ENCODE measurements around the gene KIF16B. TPM values are rescaled to one million over a fixed set of nuclear protein-coding genes. Genes with fewer than 3 reads are reported as not detected.

The KIF16B gene
- total and polyA plus RNA-seq, 9 of the 15 experiments (the other 6 are each of a cell fraction or from before 2014, with no cell fraction given), result 1.00 to 10.6 (median 8.5) TPM

- no peak for TF ChIP-seq ARID4B (CRISPR knock-in tag; IDR thresholded peaks at IDR 0.05)
These were observed 43.8 kb upstream of the KIF16B start (continued) for GRCh38 chr20:16617056-16617455.

- no peaks in the 10 kb centered on the region for H3K9me3 ChIP-seq (replicated peaks; ENCODE audit: control insufficient read depth, insufficient read depth, low read depth, low read length)
- TF ChIP-seq HMGXB4 (CRISPR knock-in tag; IDR thresholded peaks at IDR 0.05) (no peak), PHB (CRISPR knock-in tag; IDR thresholded peaks at IDR 0.05) (no peak), ZNF12 (CRISPR knock-in tag; IDR thresholded peaks at IDR 0.05) (no peak), U2AF1 (optimal IDR thresholded peaks at IDR 0.05; ENCODE audit: low read depth, low read length) (no peak), TOE1 (IDR thresholded peaks at IDR 0.05; ENCODE audit: borderline replicate concordance) (no peak), TOE1 (CRISPR knock-in tag; IDR thresholded peaks at IDR 0.05; ENCODE audit: borderline replicate concordance, low read depth) (no peak), ELF4 (CRISPR knock-in tag; IDR thresholded peaks at IDR 0.05) (no peak), RBM39 (optimal IDR thresholded peaks at IDR 0.05; ENCODE audit: low read depth, low read length) (no peak)
- WGBS (ENCODE audit: insufficient coverage, low coverage, missing lambda C conversion rate), result 0% methylated on average over 2 of the region's 2 CpGs
These were observed 43.1 kb upstream of the KIF16B start for GRCh38 chr20:16616317-16616716.

More at GRCh38 chr20:16616317-16616716, 43.1 kb upstream of the KIF16B start:
- H3K9ac ChIP-seq (ENCODE audit: insufficient read depth in 1 of 2, low read depth in 2 of 2, low read length in 2 of 2), result no peak overlapping the region
- FAIRE-seq, result no peak
- intact Hi-C loops (cut with micrococcal nuclease), result no loop called here
- DNase-seq (ENCODE audit: extremely low read depth in 1 of 4, low spot score in 3 of 4), result no peak
- BruUV-seq (replicated peaks), result no TSS peak
- no peak overlapping the region for H3K4me3 ChIP-seq
- H3K27me3 ChIP-seq (ENCODE audit: control insufficient read depth in 2 of 2, insufficient read depth in 2 of 2, low read length in 2 of 2), result no peaks in the 10 kb centered on the region
- no peak overlapping the region for H3K4me2 ChIP-seq (ENCODE audit: insufficient read depth, low read length)
- no peak overlapping the region for H2AFZ ChIP-seq (ENCODE audit: low read depth, low read length)
- no peaks in the 10 kb centered on the region for H3K79me2 ChIP-seq (ENCODE audit: control insufficient read depth, insufficient read depth, low read length)
- no peaks in the 10 kb centered on the region for H3K4me1 ChIP-seq (replicated peaks in 1 of 2; ENCODE audit: control insufficient read depth in 2 of 2, insufficient read depth in 2 of 2, low read length in 2 of 2)
- in situ Hi-C loops (cut with MboI), result no loop called here
- no peaks in the 10 kb centered on the region for H3K9me1 ChIP-seq (ENCODE audit: control insufficient read depth, insufficient read depth, low read length)
- no peak overlapping the region for H3K27ac ChIP-seq (ENCODE audit: extremely low read depth, low read depth, low read length)
- H4K20me1 ChIP-seq (replicated peaks; ENCODE audit: control insufficient read depth, insufficient read depth, low read length), result no peaks in the 10 kb centered on the region
- no peak for ATAC-seq
- ChIA-PET CTCF (ENCODE audit: low intra/inter-chr PET ratio) (no interaction called here), POLR2A (no interaction called here)
- no peaks in the 10 kb centered on the region for H3K36me3 ChIP-seq (ENCODE audit: control insufficient read depth, insufficient read depth, low read length)
